Measurements from ENCODE around the gene CADM4.

Gene CADM4

GRCh38 chr19:43633520-43633919 lies 6.1 kb downstream of the CADM4 start:
- DNase-seq: no peak

GRCh38 chr19:43631491-43631890 lies 8.2 kb downstream of the CADM4 start:
- DNase-seq: no peak

GRCh38 chr19:43628646-43629326 lies 10.9 kb downstream of the CADM4 start:
- DNase-seq: no peak

- no peak for DNase-seq
These were observed 12.8 kb downstream of the CADM4 start for GRCh38 chr19:43626838-43627237.

GRCh38 chr19:43625918-43626579 lies 13.6 kb downstream of the CADM4 start:
- DNase-seq: no peak

GRCh38 chr19:43624933-43625332 lies 14.7 kb downstream of the CADM4 start:
- DNase-seq: no peak

- no peak for DNase-seq
These were observed 15.6 kb downstream of the CADM4 start for GRCh38 chr19:43623889-43624670.

- DNase-seq: no peak
These were observed 16.7 kb downstream of the CADM4 start for GRCh38 chr19:43622956-43623355.

GRCh38 chr19:43622070-43622469 lies 17.6 kb downstream of the CADM4 start:
- no peak for DNase-seq

GRCh38 chr19:43620061-43621001 lies 19.3 kb downstream of the CADM4 start:
- no peak for DNase-seq

GRCh38 chr19:43619262-43620060 lies 20.2 kb downstream of the CADM4 start, which contains the start of gene ZNF428:
Gene ZNF428 (minus strand): TSS chr19:43619629. CDS start chr19:43614304, 5,325 bp downstream.
- peak; percentile 90 for DNase-seq

GRCh38 chr19:43618921-43619261 lies 20.8 kb downstream of the CADM4 start:
- peak; percentile 29 for DNase-seq

GRCh38 chr19:43616954-43617353 lies 22.7 kb downstream of the CADM4 start:
- DNase-seq: no peak

- no peak for DNase-seq
These were observed 23.3 kb downstream of the CADM4 start for GRCh38 chr19:43616306-43616705.

- no peak for DNase-seq
These were observed 27.3 kb downstream of the CADM4 start for GRCh38 chr19:43612374-43612773.

GRCh38 chr19:43611788-43612187 lies 27.9 kb downstream of the CADM4 start, which contains the start of gene SRRM5:
Gene SRRM5 (plus strand): TSS chr19:43612088. CDS start chr19:43612122, 34 bp downstream.
- no peak for DNase-seq

GRCh38 chr19:43610493-43610892 lies 29.2 kb downstream of the CADM4 start:
- DNase-seq: no peak

- DNase-seq: no peak
These were observed 29.8 kb downstream of the CADM4 start for GRCh38 chr19:43609872-43610271.

- DNase-seq: no peak
These were observed 32.1 kb downstream of the CADM4 start for GRCh38 chr19:43607238-43608205.

- no peak for DNase-seq
These were observed 33.0 kb downstream of the CADM4 start for GRCh38 chr19:43606569-43607229.
